Femur (tissue), 1 donor: ENCODE measurements around the gene HSPA5.
A peak's percentile ranks its signal among the peaks of the same experiment; 100 is the strongest.
"Not testable (repeated sequence)": the region's sequence is repeated elsewhere in the genome, so short reads cannot be mapped to it uniquely, and the experiment has no call there.

Source experiments
- DNase-seq: peaks from one replicate; pipeline ENCODE4 v3.0.0-alpha.2; 2017

The HSPA5 gene

GRCh38 chr9:125241863-125242739 lies 958 bp upstream of the HSPA5 start:
- DNase-seq, result no peak

- no peak for DNase-seq
These were observed 519 bp downstream of the HSPA5 start for GRCh38 chr9:125240649-125240999.

- no peak for DNase-seq
These were observed 1.2 kb downstream of the HSPA5 start for GRCh38 chr9:125239631-125240597.

- DNase-seq, result no peak
These were observed 2.2 kb downstream of the HSPA5 start for GRCh38 chr9:125238915-125239446.

- no peak for DNase-seq
These were observed 2.8 kb downstream of the HSPA5 start for GRCh38 chr9:125238127-125238914.

- DNase-seq, result not testable (repeated sequence)
These were observed 4.5 kb downstream of the HSPA5 start for GRCh38 chr9:125236520-125237159.

GRCh38 chr9:125235804-125236519 lies 5.2 kb downstream of the HSPA5 start:
- DNase-seq, result no peak

- not testable (repeated sequence) for DNase-seq
These were observed 7.0 kb downstream of the HSPA5 start for GRCh38 chr9:125234099-125234498.

- DNase-seq, result no peak
These were observed 7.5 kb downstream of the HSPA5 start for GRCh38 chr9:125233678-125234077.

GRCh38 chr9:125227761-125228160 lies 13.4 kb downstream of the HSPA5 start:
- DNase-seq, result no peak

- not testable (repeated sequence) for DNase-seq
These were observed 16.3 kb downstream of the HSPA5 start for GRCh38 chr9:125224858-125225257.

GRCh38 chr9:125218621-125219020 lies 22.5 kb downstream of the HSPA5 start:
- no peak for DNase-seq

- DNase-seq, result no peak
These were observed 27.0 kb downstream of the HSPA5 start for GRCh38 chr9:125214186-125214585.

- no peak for DNase-seq
These were observed 36.7 kb downstream of the HSPA5 start for GRCh38 chr9:125204477-125204876.

GRCh38 chr9:125202846-125203618 lies 38.1 kb downstream of the HSPA5 start:
- no peak for DNase-seq

- DNase-seq, result peak; percentile 96
These were observed 40.7 kb downstream of the HSPA5 start, which contains the start of gene RABEPK for GRCh38 chr9:125200216-125201047. Gene RABEPK (plus strand): TSS chr9:125200542. CDS start chr9:125203014, 2,472 bp downstream.

- DNase-seq, result not testable (repeated sequence)
These were observed 45.6 kb downstream of the HSPA5 start for GRCh38 chr9:125195591-125195990.

- DNase-seq, result not testable (repeated sequence)
These were observed 46.7 kb downstream of the HSPA5 start for GRCh38 chr9:125194466-125194865.

- DNase-seq, result no peak
These were observed 50.8 kb downstream of the HSPA5 start for GRCh38 chr9:125190361-125190801.
